GM21423 (cell line): Measurements from ENCODE around the gene MSRB1.

ENCODE experiments used
- ATAC-seq: cut with Tn5 transposase; IDR thresholded peaks from one replicate; pipeline ENCODE4 v1.9.1; 2021; ENCODE audit warnings: mild to moderate bottlenecking, moderate library complexity; ENCODE audit not compliant: unreplicated experiment

MSRB1 gene

GRCh38 chr16:1918351-1919326 lies 24.4 kb downstream of the MSRB1 start, which contains the start of gene HS3ST6:
Gene HS3ST6 (minus strand): TSS chr16:1918415. CDS start chr16:1918323, 92 bp downstream.
- ATAC-seq = no peak

GRCh38 chr16:1917665-1918350 lies 25.2 kb downstream of the MSRB1 start:
- ATAC-seq = no peak

GRCh38 chr16:1917056-1917664 lies 25.8 kb downstream of the MSRB1 start:
- no peak for ATAC-seq

- ATAC-seq = no peak
Measured at GRCh38 chr16:1916640-1916990, 26.4 kb downstream of the MSRB1 start.

GRCh38 chr16:1915732-1916639 lies 27.0 kb downstream of the MSRB1 start:
- ATAC-seq = no peak

- ATAC-seq = no peak
Measured at GRCh38 chr16:1914988-1915387, 28.0 kb downstream of the MSRB1 start.

GRCh38 chr16:1914084-1914608 lies 28.9 kb downstream of the MSRB1 start:
- ATAC-seq = no peak

GRCh38 chr16:1913327-1914083 lies 29.5 kb downstream of the MSRB1 start:
- no peak for ATAC-seq

GRCh38 chr16:1912215-1912543 lies 30.8 kb downstream of the MSRB1 start:
- ATAC-seq = no peak

- ATAC-seq = no peak
Measured at GRCh38 chr16:1911467-1912214, 31.4 kb downstream of the MSRB1 start.

GRCh38 chr16:1909561-1910231 lies 33.3 kb downstream of the MSRB1 start:
- no peak for ATAC-seq

GRCh38 chr16:1908983-1909382 lies 34.0 kb downstream of the MSRB1 start:
- ATAC-seq = no peak

- ATAC-seq = no peak
Measured at GRCh38 chr16:1908184-1908583, 34.8 kb downstream of the MSRB1 start.

- ATAC-seq = no peak
Measured at GRCh38 chr16:1907226-1907860, 35.7 kb downstream of the MSRB1 start.

- ATAC-seq = no peak
Measured at GRCh38 chr16:1906846-1907165, 36.2 kb downstream of the MSRB1 start.

- ATAC-seq = no peak
Measured at GRCh38 chr16:1906055-1906845, 36.7 kb downstream of the MSRB1 start.
